ENCODE results near the gene NFATC2.

DNA sequence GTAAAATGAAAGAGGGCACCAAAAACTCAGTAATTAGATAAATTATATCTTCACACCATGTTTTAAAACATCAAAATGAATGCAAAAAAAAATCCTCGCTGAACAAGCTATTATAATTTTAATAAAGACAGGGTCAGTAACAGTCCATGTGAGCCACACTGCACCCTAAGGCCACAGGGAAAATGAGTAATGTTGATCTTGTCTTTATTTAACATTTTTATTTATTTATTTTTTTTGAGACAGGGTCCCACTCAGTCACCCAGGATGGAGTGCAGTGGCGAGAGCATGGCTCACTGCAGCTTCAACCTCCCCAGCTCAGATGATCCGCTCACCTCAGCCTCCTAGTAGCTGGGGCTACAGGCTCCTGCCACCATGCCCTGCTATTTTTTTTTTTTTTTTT is 8.7 kb upstream of the NFATC2 start:
- TF ChIP-seq, protein P1, sequence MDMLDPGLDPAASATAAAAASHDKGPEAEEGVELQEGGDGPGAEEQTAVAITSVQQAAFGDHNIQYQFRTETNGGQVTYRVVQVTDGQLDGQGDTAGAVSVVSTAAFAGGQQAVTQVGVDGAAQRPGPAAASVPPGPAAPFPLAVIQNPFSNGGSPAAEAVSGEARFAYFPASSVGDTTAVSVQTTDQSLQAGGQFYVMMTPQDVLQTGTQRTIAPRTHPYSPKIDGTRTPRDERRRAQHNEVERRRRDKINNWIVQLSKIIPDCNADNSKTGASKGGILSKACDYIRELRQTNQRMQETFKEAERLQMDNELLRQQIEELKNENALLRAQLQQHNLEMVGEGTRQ (IDR thresholded peaks at IDR 0.05; ENCODE audit: low read length), result no peak
- TF ChIP-seq, protein P2, sequence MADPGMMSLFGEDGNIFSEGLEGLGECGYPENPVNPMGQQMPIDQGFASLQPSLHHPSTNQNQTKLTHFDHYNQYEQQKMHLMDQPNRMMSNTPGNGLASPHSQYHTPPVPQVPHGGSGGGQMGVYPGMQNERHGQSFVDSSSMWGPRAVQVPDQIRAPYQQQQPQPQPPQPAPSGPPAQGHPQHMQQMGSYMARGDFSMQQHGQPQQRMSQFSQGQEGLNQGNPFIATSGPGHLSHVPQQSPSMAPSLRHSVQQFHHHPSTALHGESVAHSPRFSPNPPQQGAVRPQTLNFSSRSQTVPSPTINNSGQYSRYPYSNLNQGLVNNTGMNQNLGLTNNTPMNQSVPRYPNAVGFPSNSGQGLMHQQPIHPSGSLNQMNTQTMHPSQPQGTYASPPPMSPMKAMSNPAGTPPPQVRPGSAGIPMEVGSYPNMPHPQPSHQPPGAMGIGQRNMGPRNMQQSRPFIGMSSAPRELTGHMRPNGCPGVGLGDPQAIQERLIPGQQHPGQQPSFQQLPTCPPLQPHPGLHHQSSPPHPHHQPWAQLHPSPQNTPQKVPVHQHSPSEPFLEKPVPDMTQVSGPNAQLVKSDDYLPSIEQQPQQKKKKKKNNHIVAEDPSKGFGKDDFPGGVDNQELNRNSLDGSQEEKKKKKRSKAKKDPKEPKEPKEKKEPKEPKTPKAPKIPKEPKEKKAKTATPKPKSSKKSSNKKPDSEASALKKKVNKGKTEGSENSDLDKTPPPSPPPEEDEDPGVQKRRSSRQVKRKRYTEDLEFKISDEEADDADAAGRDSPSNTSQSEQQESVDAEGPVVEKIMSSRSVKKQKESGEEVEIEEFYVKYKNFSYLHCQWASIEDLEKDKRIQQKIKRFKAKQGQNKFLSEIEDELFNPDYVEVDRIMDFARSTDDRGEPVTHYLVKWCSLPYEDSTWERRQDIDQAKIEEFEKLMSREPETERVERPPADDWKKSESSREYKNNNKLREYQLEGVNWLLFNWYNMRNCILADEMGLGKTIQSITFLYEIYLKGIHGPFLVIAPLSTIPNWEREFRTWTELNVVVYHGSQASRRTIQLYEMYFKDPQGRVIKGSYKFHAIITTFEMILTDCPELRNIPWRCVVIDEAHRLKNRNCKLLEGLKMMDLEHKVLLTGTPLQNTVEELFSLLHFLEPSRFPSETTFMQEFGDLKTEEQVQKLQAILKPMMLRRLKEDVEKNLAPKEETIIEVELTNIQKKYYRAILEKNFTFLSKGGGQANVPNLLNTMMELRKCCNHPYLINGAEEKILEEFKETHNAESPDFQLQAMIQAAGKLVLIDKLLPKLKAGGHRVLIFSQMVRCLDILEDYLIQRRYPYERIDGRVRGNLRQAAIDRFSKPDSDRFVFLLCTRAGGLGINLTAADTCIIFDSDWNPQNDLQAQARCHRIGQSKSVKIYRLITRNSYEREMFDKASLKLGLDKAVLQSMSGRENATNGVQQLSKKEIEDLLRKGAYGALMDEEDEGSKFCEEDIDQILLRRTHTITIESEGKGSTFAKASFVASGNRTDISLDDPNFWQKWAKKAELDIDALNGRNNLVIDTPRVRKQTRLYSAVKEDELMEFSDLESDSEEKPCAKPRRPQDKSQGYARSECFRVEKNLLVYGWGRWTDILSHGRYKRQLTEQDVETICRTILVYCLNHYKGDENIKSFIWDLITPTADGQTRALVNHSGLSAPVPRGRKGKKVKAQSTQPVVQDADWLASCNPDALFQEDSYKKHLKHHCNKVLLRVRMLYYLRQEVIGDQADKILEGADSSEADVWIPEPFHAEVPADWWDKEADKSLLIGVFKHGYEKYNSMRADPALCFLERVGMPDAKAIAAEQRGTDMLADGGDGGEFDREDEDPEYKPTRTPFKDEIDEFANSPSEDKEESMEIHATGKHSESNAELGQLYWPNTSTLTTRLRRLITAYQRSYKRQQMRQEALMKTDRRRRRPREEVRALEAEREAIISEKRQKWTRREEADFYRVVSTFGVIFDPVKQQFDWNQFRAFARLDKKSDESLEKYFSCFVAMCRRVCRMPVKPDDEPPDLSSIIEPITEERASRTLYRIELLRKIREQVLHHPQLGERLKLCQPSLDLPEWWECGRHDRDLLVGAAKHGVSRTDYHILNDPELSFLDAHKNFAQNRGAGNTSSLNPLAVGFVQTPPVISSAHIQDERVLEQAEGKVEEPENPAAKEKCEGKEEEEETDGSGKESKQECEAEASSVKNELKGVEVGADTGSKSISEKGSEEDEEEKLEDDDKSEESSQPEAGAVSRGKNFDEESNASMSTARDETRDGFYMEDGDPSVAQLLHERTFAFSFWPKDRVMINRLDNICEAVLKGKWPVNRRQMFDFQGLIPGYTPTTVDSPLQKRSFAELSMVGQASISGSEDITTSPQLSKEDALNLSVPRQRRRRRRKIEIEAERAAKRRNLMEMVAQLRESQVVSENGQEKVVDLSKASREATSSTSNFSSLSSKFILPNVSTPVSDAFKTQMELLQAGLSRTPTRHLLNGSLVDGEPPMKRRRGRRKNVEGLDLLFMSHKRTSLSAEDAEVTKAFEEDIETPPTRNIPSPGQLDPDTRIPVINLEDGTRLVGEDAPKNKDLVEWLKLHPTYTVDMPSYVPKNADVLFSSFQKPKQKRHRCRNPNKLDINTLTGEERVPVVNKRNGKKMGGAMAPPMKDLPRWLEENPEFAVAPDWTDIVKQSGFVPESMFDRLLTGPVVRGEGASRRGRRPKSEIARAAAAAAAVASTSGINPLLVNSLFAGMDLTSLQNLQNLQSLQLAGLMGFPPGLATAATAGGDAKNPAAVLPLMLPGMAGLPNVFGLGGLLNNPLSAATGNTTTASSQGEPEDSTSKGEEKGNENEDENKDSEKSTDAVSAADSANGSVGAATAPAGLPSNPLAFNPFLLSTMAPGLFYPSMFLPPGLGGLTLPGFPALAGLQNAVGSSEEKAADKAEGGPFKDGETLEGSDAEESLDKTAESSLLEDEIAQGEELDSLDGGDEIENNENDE (IDR thresholded peaks at IDR 0.05; ENCODE audit: insufficient replicate concordance, low read length), result no peak
- no peak for TF ChIP-seq ZNF274 (IDR thresholded peaks at IDR 0.05; ENCODE audit: borderline replicate concordance, extremely low read depth, low read length)
- no peak for TF ChIP-seq TAF1 (IDR thresholded peaks at IDR 0.05; ENCODE audit: low read depth, low read length)
- TF ChIP-seq, protein P3, sequence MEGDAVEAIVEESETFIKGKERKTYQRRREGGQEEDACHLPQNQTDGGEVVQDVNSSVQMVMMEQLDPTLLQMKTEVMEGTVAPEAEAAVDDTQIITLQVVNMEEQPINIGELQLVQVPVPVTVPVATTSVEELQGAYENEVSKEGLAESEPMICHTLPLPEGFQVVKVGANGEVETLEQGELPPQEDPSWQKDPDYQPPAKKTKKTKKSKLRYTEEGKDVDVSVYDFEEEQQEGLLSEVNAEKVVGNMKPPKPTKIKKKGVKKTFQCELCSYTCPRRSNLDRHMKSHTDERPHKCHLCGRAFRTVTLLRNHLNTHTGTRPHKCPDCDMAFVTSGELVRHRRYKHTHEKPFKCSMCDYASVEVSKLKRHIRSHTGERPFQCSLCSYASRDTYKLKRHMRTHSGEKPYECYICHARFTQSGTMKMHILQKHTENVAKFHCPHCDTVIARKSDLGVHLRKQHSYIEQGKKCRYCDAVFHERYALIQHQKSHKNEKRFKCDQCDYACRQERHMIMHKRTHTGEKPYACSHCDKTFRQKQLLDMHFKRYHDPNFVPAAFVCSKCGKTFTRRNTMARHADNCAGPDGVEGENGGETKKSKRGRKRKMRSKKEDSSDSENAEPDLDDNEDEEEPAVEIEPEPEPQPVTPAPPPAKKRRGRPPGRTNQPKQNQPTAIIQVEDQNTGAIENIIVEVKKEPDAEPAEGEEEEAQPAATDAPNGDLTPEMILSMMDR (IDR thresholded peaks at IDR 0.05; ENCODE audit: control extremely low read depth in 1 of 3, insufficient read depth in 1 of 3, low read depth in 1 of 3, low read length in 3 of 3), result no peak
- TF ChIP-seq POLR2A (IDR thresholded peaks at IDR 0.05; ENCODE audit: control extremely low read depth in 1 of 2, low read depth in 2 of 2, low read length in 2 of 2), result no peak
- TF ChIP-seq, protein P4, sequence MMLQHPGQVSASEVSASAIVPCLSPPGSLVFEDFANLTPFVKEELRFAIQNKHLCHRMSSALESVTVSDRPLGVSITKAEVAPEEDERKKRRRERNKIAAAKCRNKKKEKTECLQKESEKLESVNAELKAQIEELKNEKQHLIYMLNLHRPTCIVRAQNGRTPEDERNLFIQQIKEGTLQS (IDR thresholded peaks at IDR 0.05; ENCODE audit: insufficient read depth, low read depth, low read length), result no peak
